Measurements from ENCODE around the gene MED26.

The MED26 gene

GRCh38 chr19:16527971-16528521 is 100.0 kb downstream of the MED26 start:
- H3K36me3 ChIP-seq (ENCODE audit: control insufficient read depth, insufficient read depth, low read length): no peaks in the 10 kb centered on the region
- peaks cover 2% of the 10 kb centered on the region for H3K79me2 ChIP-seq
- H3K27me3 ChIP-seq (ENCODE audit: control insufficient read depth, insufficient read depth, low read length): no peaks in the 10 kb centered on the region
- no peak overlapping the region for H3K27ac ChIP-seq
- TF ChIP-seq CTCF (IDR thresholded peaks at IDR 0.05): no peak
- H3K4me2 ChIP-seq (ENCODE audit: low read length): no peak overlapping the region
- no peak overlapping the region for H2AFZ ChIP-seq
- no peak overlapping the region for H3K4me3 ChIP-seq (ENCODE audit: low read depth, low read length)
- no peak overlapping the region for H3K9ac ChIP-seq
- H3K4me1 ChIP-seq: peaks cover 3% of the 10 kb centered on the region
- no peaks in the 10 kb centered on the region for H3K9me3 ChIP-seq (ENCODE audit: control insufficient read depth, low read length)

GRCh38 chr19:16527334-16527935 is 100.6 kb downstream of the MED26 start:
- Histone ChIP-seq H3K27me3 (ENCODE audit: control insufficient read depth, insufficient read depth, low read length) (no peaks in the 10 kb centered on the region), H3K9me3 (ENCODE audit: control insufficient read depth, low read length) (no peaks in the 10 kb centered on the region), H2AFZ (no peak overlapping the region), H3K27ac (no peak overlapping the region), H3K36me3 (ENCODE audit: control insufficient read depth, insufficient read depth, low read length) (no peaks in the 10 kb centered on the region), H3K79me2 (peaks cover 2% of the 10 kb centered on the region), H3K9ac (no peak overlapping the region), H3K4me1 (peaks cover 3% of the 10 kb centered on the region), H3K4me2 (ENCODE audit: low read length) (no peak overlapping the region), H3K4me3 (ENCODE audit: low read depth, low read length) (no peak overlapping the region)
- TF ChIP-seq CTCF (IDR thresholded peaks at IDR 0.05): no peak

- H3K4me2 ChIP-seq (ENCODE audit: low read length): no peak overlapping the region
- no peak overlapping the region for H3K27ac ChIP-seq
- H2AFZ ChIP-seq: no peak overlapping the region
- H3K79me2 ChIP-seq: peaks cover 2% of the 10 kb centered on the region
- H3K9me3 ChIP-seq (ENCODE audit: control insufficient read depth, low read length): no peaks in the 10 kb centered on the region
- no peaks in the 10 kb centered on the region for H3K27me3 ChIP-seq (ENCODE audit: control insufficient read depth, insufficient read depth, low read length)
- no peak overlapping the region for H3K9ac ChIP-seq
- no peak overlapping the region for H3K4me3 ChIP-seq (ENCODE audit: low read depth, low read length)
- no peak for TF ChIP-seq CTCF (IDR thresholded peaks at IDR 0.05)
- H3K36me3 ChIP-seq (ENCODE audit: control insufficient read depth, insufficient read depth, low read length): no peaks in the 10 kb centered on the region
- peaks cover 3% of the 10 kb centered on the region for H3K4me1 ChIP-seq
Observed at GRCh38 chr19:16525751-16526481, 102.1 kb downstream of the MED26 start.

GRCh38 chr19:16524991-16525734 is 102.8 kb downstream of the MED26 start:
- Histone ChIP-seq H3K9me3 (ENCODE audit: control insufficient read depth, low read length) (no peaks in the 10 kb centered on the region), H3K4me1 (peaks cover 3% of the 10 kb centered on the region), H2AFZ (no peak overlapping the region), H3K79me2 (peaks cover 2% of the 10 kb centered on the region), H3K4me2 (ENCODE audit: low read length) (no peak overlapping the region), H3K27me3 (ENCODE audit: control insufficient read depth, insufficient read depth, low read length) (no peaks in the 10 kb centered on the region), H3K36me3 (ENCODE audit: control insufficient read depth, insufficient read depth, low read length) (no peaks in the 10 kb centered on the region), H3K4me3 (ENCODE audit: low read depth, low read length) (no peak overlapping the region), H3K9ac (no peak overlapping the region), H3K27ac (no peak overlapping the region)
- no peak for TF ChIP-seq CTCF (IDR thresholded peaks at IDR 0.05)

Data from parathyroid adenoma (tissue), 2 donors.